H1 (cell line): ENCODE data around the gene ARHGAP25. TPM values are rescaled to one million over a fixed set of nuclear protein-coding genes. Genes with fewer than 3 reads are reported as not detected.

ENCODE experiments used
- CTCF ChIA-PET: fragments of 300-600 bp; sonication (Branson Sonifier 250); formaldehyde crosslinking; loops from one replicate; lab custom pipeline; 2021; ENCODE audit not compliant: partially characterized antibody; lab: Charles Lee
- POLR2A ChIA-PET: fragments of 300-600 bp; sonication (Branson Sonifier 250); formaldehyde crosslinking; loops from one replicate; lab custom pipeline; 2021; ENCODE audit warnings: inconsistent platforms; ENCODE audit not compliant: partially characterized antibody; lab: Charles Lee
- DNase-seq, 2 experiments: peaks; one replicate each; pipeline versions ENCODE4 v3.0.0 to v3.0.0-alpha.2; 2010 to 2022; ENCODE audit warnings: low spot score in 2 of 2, low read depth in 1 of 2, mixed read lengths in 1 of 2
- FAIRE-seq: peaks from 2 replicates; lab custom pipeline; 2011; peaks lifted over from hg19 to GRCh38; lab: Jason Lieb, UNC
- H2AFZ ChIP-seq: 2 replicates; pipeline ENCODE4 v1.8.1; 2012; ENCODE audit warnings: low read length, inconsistent platforms
- H2AK5ac ChIP-seq: 2 replicates; pipeline ENCODE4 v1.6.1; 2013; ENCODE audit warnings: low read depth, low read length
- H2BK120ac ChIP-seq: replicated peaks from 2 replicates; pipeline ENCODE3; 2013; ENCODE audit warnings: low read depth, low read length, inconsistent platforms
- H2BK12ac ChIP-seq: 2 replicates; pipeline ENCODE4 v1.6.1; 2013; ENCODE audit warnings: low read depth, low read length
- H2BK15ac ChIP-seq: 2 replicates; pipeline ENCODE4 v1.6.1; 2013; ENCODE audit warnings: low read length
- H2BK20ac ChIP-seq: 2 replicates; pipeline ENCODE4 v1.6.1; 2013; ENCODE audit warnings: low read length
- H2BK5ac ChIP-seq: 2 replicates; pipeline ENCODE4 v1.6.1; 2013; ENCODE audit warnings: low read depth, low read length
- H3K14ac ChIP-seq: 2 replicates; pipeline ENCODE4 v1.6.1; 2013; ENCODE audit warnings: inconsistent platforms; ENCODE audit not compliant: insufficient read length
- H3K18ac ChIP-seq: 2 replicates; pipeline ENCODE4 v1.6.1; 2013; ENCODE audit warnings: low read length; ENCODE audit errors: extremely low read depth
- H3K23ac ChIP-seq: 2 replicates; pipeline ENCODE4 v1.6.1; 2013; ENCODE audit warnings: inconsistent platforms; ENCODE audit not compliant: insufficient read length
- H3K23me2 ChIP-seq: 2 replicates; pipeline ENCODE4 v1.6.1; 2013; ENCODE audit warnings: low read depth, low read length
- H3K27ac ChIP-seq: 2 replicates; pipeline ENCODE4 v1.6.1; 2011; ENCODE audit warnings: low read depth, low read length, inconsistent platforms
- H3K27me3 ChIP-seq, 4 experiments: replicated peaks in 1 of 4; 1 replicate in 1 of 4; 2 replicates in 3 of 4; pipeline versions ENCODE4 v1.6.1 to v1.8.1; 2011 to 2013; ENCODE audit warnings: low read length in 3 of 4, mild to moderate bottlenecking in 3 of 4, inconsistent platforms in 2 of 4, mixed read lengths in 2 of 4, moderate library complexity in 1 of 4; ENCODE audit not compliant: control insufficient read depth in 3 of 4, insufficient read depth in 3 of 4; ENCODE audit errors: extremely low read depth in 1 of 4
- H3K36me3 ChIP-seq, 4 experiments: 2 replicates each; pipeline versions ENCODE4 v1.6.1 to v1.8.1; 2011 to 2013; ENCODE audit warnings: mild to moderate bottlenecking in 4 of 4, low read length in 3 of 4, moderate library complexity in 2 of 4, control low read depth in 1 of 4, inconsistent platforms in 1 of 4; ENCODE audit not compliant: insufficient read depth in 4 of 4, control insufficient read depth in 2 of 4
- H3K4ac ChIP-seq: replicated peaks from 2 replicates; pipeline ENCODE3; 2013; ENCODE audit warnings: low read length, low read depth, mixed read lengths, inconsistent platforms; ENCODE audit not compliant: insufficient read length
- H3K4me1 ChIP-seq, 4 experiments: replicated peaks in 1 of 4; 1 replicate in 1 of 4; 2 replicates in 3 of 4; pipeline versions ENCODE4 v1.6.1 to v1.8.1; 2011 to 2013; ENCODE audit warnings: low read length in 3 of 4, inconsistent platforms in 2 of 4, mixed read lengths in 1 of 4; ENCODE audit not compliant: insufficient read depth in 4 of 4, control insufficient read depth in 3 of 4
- H3K4me2 ChIP-seq, 2 experiments: 2 replicates each; pipeline versions ENCODE4 v1.6.1 to v1.8.1; 2011 to 2013; ENCODE audit warnings: low read depth in 2 of 2, low read length in 2 of 2, control low read depth in 1 of 2, inconsistent platforms in 1 of 2, mild to moderate bottlenecking in 1 of 2; ENCODE audit not compliant: insufficient read depth in 1 of 2
- H3K4me3 ChIP-seq, 4 experiments: fragments of 200-600, 300-600 bp in 1 of 4; sonication (generic), shearing (Covaris generic), sonication (Bioruptor Twin) in 1 of 4; 2 replicates each; pipeline versions ENCODE4 v1.5.1 to v1.8.1; 2011 to 2016; ENCODE audit warnings: low read length in 4 of 4, low read depth in 3 of 4, control low read depth in 2 of 4, inconsistent platforms in 2 of 4, mild to moderate bottlenecking in 2 of 4, mixed read lengths in 1 of 4, moderate library complexity in 1 of 4; ENCODE audit not compliant: insufficient read depth in 2 of 4; ENCODE audit errors: extremely low read depth in 1 of 4
- H3K56ac ChIP-seq: replicated peaks from 2 replicates; pipeline ENCODE3; 2013; ENCODE audit warnings: low read depth, mild to moderate bottlenecking, mixed read lengths, low read length, inconsistent platforms; ENCODE audit not compliant: insufficient read length
- H3K79me1 ChIP-seq: 2 replicates; pipeline ENCODE4 v1.6.1; 2013; ENCODE audit warnings: low read depth, low read length, control low read depth
- H3K79me2 ChIP-seq, 2 experiments: 2 replicates each; pipeline versions ENCODE4 v1.6.1 to v1.8.1; 2012 to 2013; ENCODE audit warnings: low read length in 2 of 2, mild to moderate bottlenecking in 2 of 2, inconsistent platforms in 1 of 2; ENCODE audit not compliant: insufficient read depth in 2 of 2, control insufficient read depth in 1 of 2
- H3K9ac ChIP-seq, 4 experiments: replicated peaks in 1 of 4; 1 replicate in 1 of 4; 2 replicates in 3 of 4; pipeline versions ENCODE4 v1.6.1 to v1.8.1; 2011 to 2013; ENCODE audit warnings: low read depth in 3 of 4, low read length in 3 of 4, control low read depth in 2 of 4, mild to moderate bottlenecking in 2 of 4, moderate library complexity in 2 of 4, inconsistent platforms in 1 of 4; ENCODE audit errors: extremely low read depth in 1 of 4
- H3K9me3 ChIP-seq, 2 experiments: 2 replicates each; pipeline versions ENCODE4 v1.6.1 to v1.8.1; 2012 to 2013; ENCODE audit warnings: mild to moderate bottlenecking in 2 of 2, moderate library complexity in 2 of 2, control low read depth in 1 of 2, inconsistent platforms in 1 of 2, low read depth in 1 of 2, low read length in 1 of 2, mixed read lengths in 1 of 2; ENCODE audit not compliant: insufficient read depth in 2 of 2
- H4K20me1 ChIP-seq, 2 experiments: replicated peaks in 1 of 2; 2 replicates each; pipeline versions ENCODE3 to v1.8.1; 2011 to 2013; ENCODE audit warnings: inconsistent platforms in 2 of 2, low read length in 2 of 2, mild to moderate bottlenecking in 1 of 2; ENCODE audit not compliant: insufficient read depth in 2 of 2, control insufficient read depth in 1 of 2
- H4K5ac ChIP-seq: 2 replicates; pipeline ENCODE4 v1.6.1; 2013; ENCODE audit warnings: low read length, low read depth, mixed read lengths, inconsistent platforms; ENCODE audit not compliant: insufficient read length
- H4K8ac ChIP-seq: 2 replicates; pipeline ENCODE4 v1.8.0; 2013; ENCODE audit warnings: mild to moderate bottlenecking, moderate library complexity, low read length, inconsistent platforms; ENCODE audit not compliant: insufficient read depth; ENCODE audit errors: extremely low read depth
- H4K91ac ChIP-seq: replicated peaks from 2 replicates; pipeline ENCODE3; 2013; ENCODE audit warnings: low read length, mixed read lengths, inconsistent platforms; ENCODE audit not compliant: insufficient read length
- BRCA1 ChIP-seq: IDR thresholded peaks from 2 replicates; pipeline ENCODE4 v1.6.1; 2012; ENCODE audit warnings: low read depth, low read length, improper control_type of control experiment
- CBX5 ChIP-seq: fragments of 300-800, 300-1000 bp; sonication (generic); IDR thresholded peaks from 2 replicates; pipeline ENCODE4 v1.7.1; 2016; ENCODE audit warnings: antibody characterized with exemption, low read length, low read depth
- CREB1 ChIP-seq: IDR thresholded peaks from 2 replicates; pipeline ENCODE4 v1.6.1; 2012; ENCODE audit warnings: inconsistent platforms
- E2F6 ChIP-seq: IDR thresholded peaks from 2 replicates; pipeline ENCODE4 v1.6.1; 2012; ENCODE audit warnings: inconsistent platforms
- EGR1 ChIP-seq: IDR thresholded peaks from 2 replicates; pipeline ENCODE4 v1.6.1; 2011; ENCODE audit warnings: low read depth, low read length, borderline replicate concordance
- GTF2F1 ChIP-seq: IDR thresholded peaks from 2 replicates; pipeline ENCODE4 v1.6.1; 2012; ENCODE audit warnings: low read depth, low read length, improper control_type of control experiment, borderline replicate concordance
- NANOG ChIP-seq: IDR thresholded peaks from 2 replicates; pipeline ENCODE4 v1.6.1; 2011; ENCODE audit warnings: low read length, low read depth, mild to moderate bottlenecking, inconsistent platforms; ENCODE audit not compliant: insufficient read depth, poor library complexity, severe bottlenecking
- RXRA ChIP-seq: IDR thresholded peaks from 2 replicates; pipeline ENCODE4 v1.6.1; 2011; ENCODE audit warnings: low read depth, mild to moderate bottlenecking, low read length, moderate library complexity; ENCODE audit not compliant: insufficient read depth
- SAP30 ChIP-seq: fragments of 300-600 bp; sonication (generic); IDR thresholded peaks from 2 replicates; pipeline ENCODE4 v1.7.1; 2012; ENCODE audit warnings: low read length, moderate library complexity, mild to moderate bottlenecking, inconsistent platforms; ENCODE audit not compliant: insufficient read depth, insufficient replicate concordance
- SP2 ChIP-seq: IDR thresholded peaks from 2 replicates; pipeline ENCODE4 v1.6.1; 2012; ENCODE audit warnings: mild to moderate bottlenecking, low read length, inconsistent platforms
- SRF ChIP-seq: IDR thresholded peaks from 2 replicates; pipeline ENCODE4 v1.6.1; 2011; ENCODE audit warnings: mild to moderate bottlenecking, low read depth, low read length, moderate library complexity
- TBP ChIP-seq: IDR thresholded peaks from 2 replicates; pipeline ENCODE4 v1.6.1; 2011; ENCODE audit warnings: low read depth, low read length, improper control_type of control experiment
- WGBS, 2 experiments: shearing (Covaris generic) in 1 of 2; methylation state at CpG; one replicate each; pipeline versions ENCODE4 v1.1.6 to v1.1.7; 2013 to 2015; ENCODE audit warnings: low lambda C conversion rate in 2 of 2, mixed read lengths in 2 of 2, inconsistent platforms in 1 of 2, low coverage in 1 of 2, missing lambda C conversion rate in 1 of 2; ENCODE audit not compliant: insufficient replicate concordance in 2 of 2, insufficient coverage in 1 of 2, insufficient read length in 1 of 2; ENCODE audit errors: extremely low coverage in 1 of 2, missing lambda C conversion rate in 1 of 2; 5-methylcytosine and 5-hydroxymethylcytosine counted together
- polyA plus RNA-seq, 7 experiments: library from polyadenylated mRNA; depleted of rRNA in 3 of 7; stranded (reverse) in 5 of 7; unstranded in 2 of 7; fragments of >200 nt in 5 of 7; fragments of 200-250 nt in 2 of 7; gene quantifications; 1 replicate in 5 of 7; 2 replicates in 1 of 7; 4 replicates in 1 of 7; pipeline versions ENCODE4 v1.2.1 to v1.2.3, GENCODE V29; 2011 to 2013; ENCODE audit warnings: missing spikeins in 2 of 7, mixed read lengths in 2 of 7
- total RNA-seq: library from RNA; stranded (reverse); fragmentation: NEBNext Ultra II Directional; extraction: Animal tissue kit (Norgen Biotek cat#: 25700); gene quantifications from 2 replicates; pipeline ENCODE4 v1.2.1, GENCODE V29; 2021

The ARHGAP25 gene
- total and polyA plus RNA-seq, 2 of the 8 experiments (the other 6 are each of a cell fraction or from before 2014, with no cell fraction given), result 1.00 to 1.2 TPM

- Histone ChIP-seq H3K4me3 (no peak overlapping the region), H3K27ac (no peak overlapping the region), H3K18ac (no peak overlapping the region), H3K27me3 (no peaks in the 10 kb centered on the region), H3K9me3 (no peaks in the 10 kb centered on the region), H2BK20ac (no peak overlapping the region), H4K8ac (no peak overlapping the region), H2BK12ac (no peak overlapping the region), H3K23ac (no peak overlapping the region), H3K79me2 (no peaks in the 10 kb centered on the region), H2AFZ (no peak overlapping the region), H3K23me2 (no peaks in the 10 kb centered on the region), H3K56ac (no peak overlapping the region), H3K36me3 (no peaks in the 10 kb centered on the region; a peak in 1 of 8 replicates), H3K14ac (no peak overlapping the region), H3K4me1 (no peaks in the 10 kb centered on the region), H3K4ac (no peak overlapping the region), H3K9ac (no peak overlapping the region), H4K5ac (no peak overlapping the region), H2AK5ac (no peak overlapping the region), H4K20me1 (no peaks in the 10 kb centered on the region), H2BK15ac (no peak overlapping the region), H2BK120ac (no peak overlapping the region), H2BK5ac (no peak overlapping the region), H3K79me1 (no peaks in the 10 kb centered on the region), H4K91ac (no peak overlapping the region), H3K4me2 (no peak overlapping the region)
- ChIA-PET POLR2A (interaction anchor here (0.6 kb wide), 1 partner anchor 47 kb away, joined by 3 read pairs; no protein-coding TSS in a partner anchor), CTCF (interaction anchor here (0.6 to 2.0 kb wide), 4 partner anchors 9 to 46 kb away, joined by 3 to 8 read pairs (median 4); no protein-coding TSS in a partner anchor)
- TF ChIP-seq CBX5 (no peak), NANOG (no peak), SAP30 (no peak), EGR1 (no peak), RXRA (no peak), BRCA1 (no peak), TBP (no peak), SP2 (no peak), SRF (no peak), GTF2F1 (no peak), CREB1 (no peak), E2F6 (no peak)
- FAIRE-seq (no peak), DNase-seq (no peak)
- WGBS, 2 experiments, result 90% methylated on average over 11 of the region's 11 CpGs; no CpG with 5 or more reads in 1 of the 2 experiments
Observed at GRCh38 chr2:68726608-68727367, 7.8 kb upstream of the ARHGAP25 start.
